LNCaP clone FGC (cell line): Measurements from ENCODE around the gene CCSAP.

ENCODE experiments used
- DNase-seq: peaks from one replicate; pipeline ENCODE4 v3.0.0-alpha.2; 2011; ENCODE audit warnings: low read depth
- H3K4me3 ChIP-seq: 2 replicates; pipeline ENCODE4 v1.5.1; 2011; ENCODE audit warnings: mild to moderate bottlenecking, low read depth, low read length, control low read depth
- CTCF ChIP-seq: IDR thresholded peaks from 2 replicates; pipeline ENCODE4 v1.5.1; 2012; ENCODE audit warnings: mild to moderate bottlenecking; ENCODE audit not compliant: control insufficient read depth, insufficient read depth; ENCODE audit errors: extremely low read depth

The CCSAP gene

GRCh38 chr1:229349463-229350385 lies 6.9 kb upstream of the CCSAP start:
- no peak for TF ChIP-seq CTCF
- no peak for DNase-seq
- no peak overlapping the region for H3K4me3 ChIP-seq

DNA sequence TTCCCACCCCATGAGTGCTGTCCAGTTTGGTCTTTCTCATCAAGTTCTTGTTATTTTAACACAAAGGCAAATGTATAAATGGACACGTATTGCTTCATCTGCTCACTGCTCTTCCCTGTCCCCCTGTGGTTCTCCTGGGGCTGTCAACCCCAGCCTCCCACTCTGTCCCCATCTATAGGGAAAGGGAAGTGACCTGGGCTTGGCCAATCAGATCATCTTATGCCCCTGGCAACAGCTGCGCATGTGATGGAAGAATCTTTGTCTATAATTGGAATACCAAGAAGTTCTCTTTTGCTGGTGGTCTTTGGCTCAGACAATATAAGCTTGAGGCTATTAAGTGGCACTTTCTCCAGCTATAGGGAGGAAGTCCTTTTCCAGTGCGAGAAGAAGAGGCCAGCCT lies 4.7 kb upstream of the CCSAP start:
- TF ChIP-seq CTCF = no peak
- no peak overlapping the region for H3K4me3 ChIP-seq
- no peak for DNase-seq

DNA sequence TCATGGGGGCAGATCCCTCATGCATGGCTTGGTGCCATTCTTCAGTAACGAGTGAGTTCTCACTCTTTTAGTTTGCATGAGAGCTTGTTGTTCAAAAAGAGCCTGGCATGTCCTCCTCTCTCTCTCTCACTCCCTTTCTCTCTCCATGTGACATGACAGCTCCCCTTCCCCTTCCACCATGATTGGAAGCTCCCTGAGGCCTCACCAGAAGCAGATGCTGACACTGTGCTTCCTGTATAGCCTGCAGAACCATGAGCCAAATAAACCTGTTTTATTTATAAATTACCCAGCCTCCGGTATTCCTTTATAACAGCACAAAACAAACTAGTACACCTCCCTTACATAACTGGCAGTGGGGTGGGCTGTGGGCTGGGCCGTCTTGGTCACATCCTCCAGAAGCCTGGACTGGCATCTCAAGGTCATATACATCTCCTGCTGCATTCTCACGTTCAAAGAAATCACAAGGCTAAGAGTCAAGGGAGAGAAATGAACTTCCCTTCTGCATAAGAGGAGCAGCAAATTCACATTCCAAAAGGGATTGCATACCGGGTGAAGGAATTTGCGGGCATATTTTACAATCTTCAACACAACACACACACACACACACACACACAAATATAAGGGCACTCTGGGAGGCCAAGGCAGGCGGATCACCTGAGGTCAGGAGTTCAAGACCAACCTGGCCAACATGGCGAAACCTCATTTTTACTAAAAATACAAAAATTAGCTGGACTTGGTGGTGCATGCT lies 2.3 kb upstream of the CCSAP start:
- H3K4me3 ChIP-seq = no peak overlapping the region
- no peak for DNase-seq
- no peak for TF ChIP-seq CTCF

DNA sequence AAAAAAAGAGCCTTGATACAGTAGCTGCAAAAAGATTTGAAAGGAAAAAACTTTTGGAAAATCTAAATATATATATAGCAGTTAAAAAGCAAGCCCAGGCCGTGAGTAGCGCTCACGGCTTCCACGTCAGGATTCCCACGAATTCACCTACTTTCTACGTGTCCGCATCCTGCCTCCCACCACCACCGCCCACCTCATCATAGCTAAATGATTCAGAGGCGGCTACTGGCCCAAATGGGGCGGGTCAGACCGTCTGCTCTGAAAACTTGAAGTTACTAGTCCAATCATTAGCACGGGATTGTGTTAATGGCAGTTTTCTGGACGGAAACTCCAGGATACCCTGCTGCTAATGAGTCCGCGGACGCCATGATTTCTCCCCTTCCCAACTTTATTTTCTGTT lies 1.3 kb upstream of the CCSAP start:
- TF ChIP-seq CTCF = no peak
- no peak overlapping the region for H3K4me3 ChIP-seq
- DNase-seq = no peak

DNA sequence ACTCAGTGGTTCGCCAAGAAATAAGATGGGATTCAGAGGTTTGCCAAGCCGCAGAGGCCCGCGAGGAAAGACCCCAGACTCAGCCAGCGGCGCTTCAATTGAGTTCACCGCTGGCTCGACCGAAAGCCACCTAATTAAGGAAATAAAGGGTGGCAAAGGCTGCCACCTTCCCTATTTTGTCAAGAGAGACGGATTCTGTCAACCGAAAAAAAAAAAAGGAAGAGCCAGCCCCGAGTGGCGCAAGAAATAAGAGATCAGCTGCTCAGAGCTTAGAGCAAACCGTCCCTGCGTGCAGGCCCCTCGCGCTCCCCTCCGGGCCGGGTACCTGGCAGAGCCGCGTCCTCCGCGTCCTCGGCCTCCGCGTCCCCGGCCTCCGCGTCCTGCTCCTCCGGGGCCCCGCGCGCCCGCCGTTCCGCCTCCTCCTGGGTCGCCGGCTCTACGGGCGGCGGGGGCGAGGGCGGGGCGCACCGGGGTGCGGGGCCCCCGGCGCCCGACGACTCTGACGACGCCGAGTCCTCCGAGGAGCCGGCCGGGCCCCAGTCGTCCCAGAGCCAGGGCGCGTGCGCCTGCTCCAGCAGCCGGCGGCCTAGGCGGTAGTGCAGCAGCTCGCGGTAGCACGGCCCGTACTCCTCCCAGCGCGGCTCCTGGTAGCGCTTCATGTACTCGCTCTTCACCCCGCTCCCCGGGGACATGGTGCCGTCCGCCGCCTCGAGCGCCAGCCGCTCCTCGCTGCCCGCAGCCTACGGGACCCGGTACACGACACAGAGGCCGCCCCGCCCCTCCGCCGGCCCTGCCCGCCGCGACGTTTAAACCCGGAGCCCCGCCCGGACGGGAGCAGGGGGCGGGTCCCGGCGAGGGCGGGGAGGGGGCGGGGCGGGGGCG lies 832 bp downstream of the CCSAP start:
- DNase-seq = no peak
- peak overlapping the region; percentile 77 for H3K4me3 ChIP-seq
- TF ChIP-seq CTCF = no peak

DNA sequence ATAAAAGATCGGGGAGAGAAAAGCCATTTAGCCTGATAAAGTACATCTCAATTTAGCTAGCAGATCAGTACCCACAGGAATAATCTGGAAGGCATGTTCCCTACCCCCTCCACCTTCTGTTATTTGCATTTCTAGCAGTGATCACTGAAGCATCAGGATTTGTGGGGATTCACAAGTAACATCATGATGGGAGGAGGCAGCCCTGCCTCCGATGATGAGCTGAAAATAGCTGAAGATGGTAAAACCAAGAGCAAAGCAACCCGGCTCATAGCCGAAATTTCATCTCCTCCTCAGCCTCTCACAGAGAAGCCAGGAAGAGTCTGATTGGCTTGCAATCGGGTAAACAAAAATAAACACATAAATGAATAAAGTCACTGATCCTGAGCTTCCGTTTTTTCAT lies 2.4 kb downstream of the CCSAP start:
- H3K4me3 ChIP-seq = no peak overlapping the region
- DNase-seq = no peak
- no peak for TF ChIP-seq CTCF
